GM21576 (cell line): ENCODE data around the gene ZNF408.

Experiments
- ATAC-seq: cut with Tn5 transposase; IDR thresholded peaks from one replicate; pipeline ENCODE4 v1.9.1; 2021; ENCODE audit warnings: mild to moderate bottlenecking, moderate library complexity; ENCODE audit not compliant: unreplicated experiment

ZNF408 gene

DNA sequence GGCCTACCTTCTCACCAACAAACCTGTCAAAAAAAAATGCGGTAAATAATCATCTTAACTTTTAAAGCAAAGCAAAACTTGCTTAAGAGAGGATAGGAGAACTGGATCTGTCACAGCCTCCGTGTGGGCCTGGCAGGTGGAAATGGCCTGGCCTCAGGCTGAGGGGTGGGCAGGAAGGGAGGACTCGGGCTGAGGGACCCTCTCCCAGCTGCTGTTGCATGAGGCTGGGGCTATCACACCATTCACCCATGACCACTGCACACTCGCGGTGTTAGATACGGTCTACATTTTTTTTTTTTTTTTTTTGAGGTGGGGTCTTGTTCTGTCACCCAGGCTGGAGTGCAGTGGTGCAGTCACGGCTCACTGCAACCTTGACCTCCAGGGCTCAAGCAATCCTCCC lies 24.9 kb upstream of the ZNF408 start:
- ATAC-seq: no peak

DNA sequence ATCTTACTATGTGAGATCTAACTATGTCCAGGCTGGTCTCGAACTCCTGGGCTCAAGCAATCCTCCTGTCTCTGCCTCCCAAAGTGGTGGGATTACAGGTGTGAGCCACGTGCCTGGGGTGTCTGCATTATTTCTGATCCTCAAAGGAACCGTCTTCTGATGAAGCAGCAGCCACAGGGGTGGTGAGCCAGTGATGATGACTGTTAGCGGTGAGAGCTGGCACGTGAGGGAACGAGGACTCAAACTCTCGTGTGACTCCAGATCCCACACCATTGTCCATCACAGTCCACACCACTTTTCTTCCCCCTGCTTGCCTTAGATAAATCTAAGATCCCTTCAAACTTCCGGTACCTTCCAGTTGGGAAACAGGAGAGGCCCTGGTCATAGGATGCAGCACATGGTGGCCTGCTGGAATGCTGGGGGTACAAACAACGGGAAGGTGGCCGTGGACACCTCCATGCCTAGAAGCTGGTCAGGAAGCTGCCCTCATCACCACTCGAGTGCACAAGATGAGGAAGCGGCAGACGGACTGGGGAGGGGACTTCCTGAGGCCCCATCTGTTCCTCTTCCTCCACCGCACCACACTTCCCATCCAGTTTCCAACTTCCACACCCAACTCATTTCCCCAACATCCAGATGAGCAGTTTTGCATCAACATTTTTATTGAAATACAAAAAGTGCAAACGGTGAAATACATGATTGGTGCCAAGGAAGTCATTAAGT lies 24.2 kb upstream of the ZNF408 start:
- ATAC-seq: no peak

DNA sequence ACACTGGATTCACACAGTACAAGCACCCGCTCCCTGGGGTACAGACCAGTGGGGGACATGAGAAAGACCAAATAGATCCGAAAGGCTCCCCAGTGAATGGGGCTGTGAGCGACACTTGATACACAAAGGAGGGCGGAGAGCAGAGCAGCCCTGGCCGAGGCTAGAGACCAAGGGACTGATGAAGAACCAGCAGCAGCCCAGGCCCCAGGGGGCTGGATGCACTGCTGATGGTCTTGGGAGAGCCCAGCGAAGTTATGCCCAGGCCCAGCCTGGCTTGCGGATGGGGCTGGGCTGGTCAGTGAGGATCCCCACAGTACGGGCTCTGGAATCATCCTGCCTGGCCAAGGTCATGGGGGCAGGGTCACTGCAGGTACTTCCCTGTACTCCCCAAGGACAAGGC lies 23.7 kb upstream of the ZNF408 start:
- ATAC-seq: no peak

DNA sequence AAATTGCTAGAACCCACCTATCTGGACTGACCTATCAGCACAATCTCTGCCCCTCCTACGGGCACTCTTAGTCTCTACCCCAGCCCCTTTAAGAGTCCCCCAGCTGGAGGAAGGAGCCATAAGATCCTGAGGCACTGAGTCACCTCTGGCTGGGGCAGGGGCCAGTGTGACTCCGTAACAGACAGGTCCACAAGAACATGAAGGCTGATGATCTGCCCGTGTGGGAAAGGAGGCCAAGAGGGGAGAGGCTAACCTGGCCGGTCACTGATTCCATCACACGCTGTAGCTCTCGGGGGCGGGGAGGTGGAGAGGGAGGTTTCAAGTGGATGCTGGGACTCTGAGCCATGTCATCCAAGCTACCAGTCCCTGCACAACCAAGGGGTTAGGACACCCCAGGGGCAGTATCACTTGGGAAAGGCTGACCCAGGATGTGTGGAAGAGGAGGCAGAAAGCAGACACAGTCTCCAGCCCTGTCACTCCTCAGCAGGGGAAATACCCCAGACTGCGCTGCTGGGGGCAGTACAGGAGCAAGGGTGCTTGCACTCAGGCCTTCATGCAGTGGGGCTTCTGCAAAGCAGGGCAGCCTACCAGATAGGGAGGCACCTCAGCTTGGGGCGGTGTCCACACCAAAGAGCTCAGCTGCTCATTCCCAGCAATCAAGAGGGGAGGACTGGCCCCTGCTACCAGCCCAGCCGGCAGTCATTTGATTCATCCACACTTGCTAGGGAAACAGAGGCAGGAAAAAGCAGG lies 22.7 kb upstream of the ZNF408 start:
- ATAC-seq: no peak

DNA sequence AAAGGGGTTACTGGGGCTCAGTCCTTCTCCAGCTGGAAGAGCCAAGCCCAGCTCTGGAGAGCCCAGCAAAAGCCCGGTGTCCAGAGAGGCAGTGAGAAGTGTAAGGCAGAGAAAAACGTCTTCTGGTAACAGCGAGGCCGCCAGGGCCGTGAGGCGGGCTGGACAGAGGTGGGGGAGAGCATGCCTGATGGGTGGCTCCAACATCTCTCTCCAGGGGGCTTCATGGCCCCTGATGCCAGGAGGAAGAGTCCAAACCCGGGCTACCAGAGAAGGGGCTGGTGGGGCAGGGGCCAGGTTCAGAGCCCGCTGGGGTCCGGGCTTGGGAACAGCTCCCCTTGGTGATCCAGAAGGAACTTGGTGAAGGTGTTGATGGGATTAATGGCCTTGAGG lies 22.1 kb upstream of the ZNF408 start:
- ATAC-seq: no peak

DNA sequence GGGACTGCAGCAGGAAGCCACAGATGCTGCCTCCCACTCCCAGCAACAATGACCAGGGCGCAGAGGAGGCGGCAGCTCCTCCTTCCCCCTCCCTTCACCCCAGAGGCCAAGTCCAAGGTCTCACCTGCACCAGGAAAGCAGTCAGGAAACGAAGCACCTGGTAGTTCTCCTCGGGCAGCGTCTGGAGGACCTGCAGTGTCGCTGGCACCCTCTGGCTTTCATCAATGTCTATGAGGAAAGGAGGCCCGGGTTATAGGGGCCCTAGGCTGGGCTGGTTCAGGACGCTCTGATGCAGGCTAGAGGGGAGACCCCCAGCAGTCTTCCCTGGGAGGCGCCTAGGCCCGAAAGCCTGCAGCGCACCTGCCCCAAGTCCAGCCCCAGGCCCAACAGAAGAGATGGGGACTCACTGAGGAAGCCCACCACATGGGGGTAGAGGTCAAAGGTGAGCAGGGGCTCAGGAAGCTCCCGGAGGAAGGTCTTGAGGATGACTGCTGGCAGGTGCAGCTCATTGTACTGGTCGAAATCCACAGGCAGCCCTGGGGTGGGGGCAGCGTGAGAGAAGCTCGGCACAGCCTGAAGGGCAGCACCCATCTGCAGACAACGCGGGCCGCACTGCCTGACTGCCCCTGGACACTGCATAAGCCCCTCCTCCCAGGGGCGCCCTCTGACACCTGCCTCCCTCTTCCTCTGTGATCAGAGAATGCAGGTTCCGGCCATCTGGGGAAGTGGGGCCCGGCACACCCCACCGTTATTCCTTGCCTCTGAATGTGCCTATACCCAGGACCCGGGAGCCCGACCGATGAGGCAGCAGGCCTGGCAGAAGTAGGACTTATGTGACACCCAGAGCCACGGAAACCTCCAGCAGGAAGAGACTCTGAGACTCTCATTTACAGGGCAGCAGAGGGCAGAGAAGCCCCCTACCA lies 21.3 kb upstream of the ZNF408 start:
- ATAC-seq: no peak

DNA sequence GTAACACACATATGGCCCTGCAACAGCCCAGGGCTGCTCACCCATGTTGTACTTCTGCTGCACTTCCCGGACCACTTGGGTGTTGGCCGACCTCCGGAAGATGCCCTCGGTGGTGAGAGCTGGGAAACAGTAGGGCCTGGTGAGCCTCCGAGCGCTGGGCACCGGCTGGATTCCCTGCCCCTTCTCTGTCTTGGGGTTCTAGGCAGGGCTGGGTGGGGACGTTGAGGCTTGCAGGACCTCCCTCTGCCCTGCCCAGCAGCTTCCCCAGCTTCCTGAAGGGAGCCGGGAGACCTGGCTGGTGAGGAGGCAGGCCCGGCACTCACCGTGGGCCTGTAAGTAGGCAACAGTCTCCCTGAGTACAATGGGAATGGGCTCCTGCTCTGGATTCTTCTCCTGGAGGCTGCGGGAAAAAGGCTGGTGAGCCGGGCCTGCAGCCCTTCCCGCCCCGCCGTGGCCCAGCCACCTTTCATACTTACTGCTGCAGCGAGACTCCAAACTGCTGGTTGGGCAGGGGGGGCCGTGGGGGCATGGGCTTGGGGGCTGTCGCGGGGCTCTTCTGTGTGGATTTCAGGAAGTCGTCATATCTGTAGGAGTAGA lies 20.6 kb upstream of the ZNF408 start:
- ATAC-seq: no peak

DNA sequence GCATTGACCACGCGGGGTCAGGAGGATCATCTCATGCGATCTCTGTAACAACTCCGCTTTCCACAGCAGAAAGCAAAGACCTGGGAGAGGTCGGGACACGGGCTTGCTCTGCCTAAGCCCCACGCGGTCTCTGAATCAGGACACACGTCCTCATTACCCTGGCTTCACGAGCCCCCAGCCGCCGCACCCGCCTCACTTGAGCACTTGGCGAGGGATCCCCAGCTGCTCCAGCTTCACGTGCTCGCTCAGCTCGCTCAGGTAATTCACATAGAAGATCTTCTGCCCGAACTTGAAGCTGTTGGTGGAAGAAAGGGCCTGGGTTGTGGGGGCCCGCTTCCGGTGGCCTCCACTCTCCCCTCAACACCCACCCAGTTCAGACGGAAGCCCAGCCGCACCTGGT lies 20.0 kb upstream of the ZNF408 start:
- no peak for ATAC-seq

DNA sequence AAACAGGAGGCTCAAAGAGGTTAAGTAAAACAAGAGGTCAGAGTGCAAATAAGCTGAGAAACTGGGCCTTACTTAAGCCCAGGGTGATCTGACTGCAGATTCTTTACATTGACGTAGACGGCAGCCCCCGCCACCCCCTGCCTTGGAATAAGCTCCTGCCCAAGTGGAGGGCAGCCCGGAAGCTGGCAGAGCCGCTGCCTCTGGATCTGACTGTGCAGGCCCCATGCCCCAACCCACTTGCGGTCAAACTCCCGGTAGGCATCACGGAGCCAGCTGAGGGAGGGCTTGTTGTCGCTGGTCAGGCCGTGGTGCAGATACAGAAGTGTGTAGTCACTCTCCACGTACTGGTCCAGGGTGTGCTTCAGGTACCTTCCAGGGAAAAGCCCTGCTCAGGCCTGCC lies 19.0 kb upstream of the ZNF408 start:
- ATAC-seq: no peak

DNA sequence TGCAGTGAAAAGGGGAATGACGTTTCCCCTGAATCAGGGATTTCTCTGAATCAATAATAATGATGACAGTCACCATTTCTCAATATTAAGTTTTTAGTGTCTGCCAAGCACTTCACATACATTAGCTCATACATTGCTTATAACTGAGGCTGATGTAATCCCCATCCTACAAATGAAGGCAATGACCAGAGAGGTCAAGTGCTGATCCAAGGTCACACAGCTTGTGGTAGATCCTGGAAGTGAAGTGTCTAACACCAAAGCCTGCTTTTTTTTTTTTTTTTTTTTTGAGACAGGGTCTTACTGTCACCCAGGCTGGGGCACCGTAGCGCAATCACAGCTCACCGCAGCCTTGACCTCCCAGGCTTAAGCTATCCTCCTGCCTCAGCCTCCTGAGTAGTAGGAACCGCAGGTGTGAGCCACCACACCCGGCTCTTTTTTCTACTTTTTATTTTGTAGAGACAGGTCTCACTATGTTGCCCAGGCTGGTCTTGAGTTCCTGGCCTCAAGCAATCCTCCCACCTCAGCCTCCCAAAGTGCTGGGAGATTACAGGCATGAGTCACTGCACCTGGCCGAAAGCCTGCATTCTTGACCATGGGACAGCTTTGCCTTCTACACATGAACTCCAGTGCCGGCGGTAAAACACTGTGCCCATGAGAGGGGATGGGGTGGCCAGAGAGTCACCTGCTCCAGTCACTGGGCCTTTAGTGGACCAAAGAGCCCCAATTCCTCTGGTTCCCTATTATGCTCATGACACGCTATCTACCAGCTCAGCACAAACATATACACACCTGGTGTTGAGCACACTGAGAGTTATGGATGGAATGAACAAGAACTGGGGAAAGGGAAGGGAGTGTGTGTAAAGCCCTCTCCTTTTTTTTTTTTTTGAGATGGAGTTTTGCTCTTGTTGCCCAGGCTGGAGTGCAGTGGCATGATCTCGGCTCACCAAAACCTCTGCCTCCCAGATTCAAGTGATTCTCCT lies 17.8 kb upstream of the ZNF408 start:
- ATAC-seq: no peak

DNA sequence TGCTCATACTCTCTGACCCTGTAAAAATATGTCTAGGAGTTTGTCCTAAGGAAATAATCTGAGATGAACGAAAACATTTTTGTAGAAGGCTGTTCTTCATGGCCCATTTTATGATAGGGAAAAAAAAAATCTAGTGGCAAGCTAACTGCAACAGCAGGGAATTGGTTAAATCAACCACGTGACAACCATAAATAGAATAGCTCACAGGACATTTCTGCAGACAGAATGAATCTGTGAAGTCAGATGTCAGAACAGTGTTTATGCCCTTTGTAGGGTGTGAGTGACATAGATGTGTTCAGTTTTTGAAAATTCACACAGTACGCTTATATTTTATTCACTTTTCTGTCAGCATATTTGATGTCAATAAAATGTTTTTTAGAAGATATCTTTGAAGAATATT lies 16.5 kb upstream of the ZNF408 start:
- no peak for ATAC-seq

DNA sequence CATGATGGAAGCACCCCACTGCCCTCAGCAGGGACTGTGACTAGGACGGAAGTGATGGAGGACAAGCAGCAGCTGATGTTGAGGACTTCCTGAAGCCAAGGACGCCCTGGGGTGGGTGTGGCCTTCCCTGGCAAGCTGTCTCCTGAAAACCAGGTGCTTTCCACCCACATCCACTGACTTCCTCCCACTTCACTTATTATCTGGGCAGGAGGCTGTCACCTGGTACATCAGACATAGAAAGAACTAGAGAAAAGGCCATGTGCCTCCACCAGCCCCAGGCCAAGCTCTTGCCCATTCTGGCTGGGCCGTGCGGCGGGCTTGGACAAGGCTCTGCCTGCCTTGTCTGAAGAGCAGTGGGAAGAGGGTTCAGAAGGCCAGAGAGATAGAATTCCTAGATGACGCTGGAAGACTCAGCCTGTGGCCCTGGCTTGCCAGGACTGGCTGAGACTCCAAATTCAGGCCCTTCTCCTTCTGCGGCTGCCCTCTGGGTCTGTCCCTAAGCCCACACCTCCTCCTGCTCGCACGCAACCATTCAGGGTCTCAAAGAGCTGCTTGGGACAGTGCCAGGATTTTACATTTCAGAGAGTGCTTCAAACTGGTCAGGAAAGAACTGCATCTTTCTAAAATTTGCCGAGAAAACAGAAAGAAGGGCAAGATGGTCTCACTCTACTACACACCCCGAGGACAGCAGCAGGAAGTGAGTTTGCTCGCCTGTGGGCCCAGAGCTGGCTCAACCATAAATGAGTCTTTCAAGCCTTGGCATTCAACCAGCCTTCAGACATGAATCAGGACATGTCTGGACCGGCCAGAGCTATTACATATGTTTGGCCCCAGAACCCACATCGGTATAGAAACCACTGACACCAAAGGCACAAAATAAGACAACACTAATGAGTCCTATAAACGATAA lies 13.7 kb upstream of the ZNF408 start:
- ATAC-seq: no peak

DNA sequence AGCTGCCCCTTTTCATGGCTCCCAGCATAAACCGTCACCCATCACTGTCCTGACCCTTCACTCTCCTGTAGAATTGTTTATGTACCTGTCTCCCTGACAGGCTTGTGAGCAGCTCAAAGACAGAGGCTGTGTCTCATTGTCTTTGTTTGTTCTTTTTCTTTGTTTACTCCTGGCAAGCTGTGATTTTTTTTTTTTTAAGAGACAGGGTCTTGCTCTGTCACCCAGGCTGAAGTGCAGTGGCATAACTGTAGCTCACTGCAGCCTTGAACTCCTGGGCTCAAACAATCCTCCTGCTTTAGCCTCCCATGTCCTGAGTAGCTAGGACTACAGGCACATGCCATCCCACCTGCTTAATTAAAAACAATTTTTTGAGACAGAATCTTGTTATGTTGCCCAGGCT lies 10.1 kb upstream of the ZNF408 start:
- no peak for ATAC-seq

DNA sequence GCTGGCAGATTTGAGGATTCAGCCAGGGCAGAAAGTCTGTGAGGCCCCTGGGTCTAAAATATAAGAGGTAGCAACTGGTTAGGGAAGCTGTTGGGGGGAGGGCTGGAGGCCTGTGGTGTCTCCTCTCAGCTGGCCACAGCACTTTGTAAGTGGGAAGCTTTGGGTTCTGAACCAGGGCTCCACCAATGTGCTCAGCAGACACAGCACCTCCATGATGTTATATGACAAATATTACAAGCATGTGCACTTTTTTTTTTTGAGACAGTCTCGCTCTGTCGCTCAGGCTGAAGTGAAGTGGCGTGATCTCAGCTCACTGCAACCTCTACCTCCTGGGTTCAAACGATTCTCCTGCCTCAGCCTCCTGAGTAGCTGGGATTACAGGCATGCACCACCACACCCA lies 8.4 kb upstream of the ZNF408 start:
- no peak for ATAC-seq

DNA sequence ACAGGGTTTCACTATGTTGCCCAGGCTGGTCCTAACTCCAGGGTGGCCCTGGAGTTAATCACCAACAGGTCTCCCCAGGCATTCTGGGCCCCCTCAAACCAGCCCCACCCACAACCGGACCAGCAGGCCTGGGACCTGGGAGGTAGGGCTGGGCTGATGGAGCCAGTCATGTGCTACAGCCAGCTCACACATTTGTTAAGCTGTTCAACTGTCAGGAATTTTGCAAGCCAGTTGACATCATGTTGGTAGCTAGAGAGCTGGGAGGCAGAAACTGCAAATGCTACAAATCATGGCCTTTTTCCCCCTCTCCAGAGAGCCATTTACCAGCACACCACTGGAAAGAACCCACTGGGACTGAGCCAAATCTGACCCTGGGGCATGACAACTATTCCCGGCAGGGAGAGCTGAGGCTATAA lies 7.2 kb upstream of the ZNF408 start:
- no peak for ATAC-seq

DNA sequence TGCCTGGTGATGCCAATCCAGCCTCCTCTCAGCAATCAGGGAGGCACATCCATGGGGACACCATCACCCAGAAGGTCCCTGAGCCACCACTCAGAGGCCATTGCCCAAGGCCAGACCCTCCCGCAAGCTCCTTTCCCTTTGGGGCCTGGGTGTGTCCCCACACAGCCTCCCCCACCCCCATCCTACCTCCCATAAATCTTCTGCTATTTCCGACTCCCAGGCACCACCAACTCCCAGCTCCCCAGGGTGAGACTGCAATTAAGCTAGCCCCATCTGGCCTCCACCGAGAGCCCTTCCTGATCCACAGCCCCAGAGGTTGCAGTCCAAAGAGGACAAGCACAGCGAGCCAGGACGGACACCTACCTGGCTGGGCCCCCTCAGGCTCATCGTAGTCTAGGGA lies 6.8 kb upstream of the ZNF408 start:
- no peak for ATAC-seq

DNA sequence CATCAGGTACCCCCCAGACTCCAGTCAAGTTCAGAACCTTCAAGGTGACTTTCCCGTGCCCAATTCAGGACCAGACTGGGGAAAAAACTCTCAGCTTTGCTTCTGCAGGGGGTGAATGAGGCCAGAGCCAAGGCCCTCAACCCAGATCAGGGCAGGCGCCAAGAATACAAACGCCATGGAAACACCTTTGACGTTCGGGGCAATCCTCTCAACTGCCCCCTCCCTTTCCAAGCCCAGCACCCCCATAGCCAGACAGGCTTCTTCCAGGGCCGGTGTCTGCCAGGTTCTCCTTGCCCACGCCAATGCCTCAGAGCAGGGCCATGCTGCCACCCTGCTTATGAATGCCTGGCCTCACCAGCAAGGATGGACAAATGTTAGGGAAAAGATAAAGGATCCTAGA lies 6.2 kb upstream of the ZNF408 start:
- no peak for ATAC-seq

DNA sequence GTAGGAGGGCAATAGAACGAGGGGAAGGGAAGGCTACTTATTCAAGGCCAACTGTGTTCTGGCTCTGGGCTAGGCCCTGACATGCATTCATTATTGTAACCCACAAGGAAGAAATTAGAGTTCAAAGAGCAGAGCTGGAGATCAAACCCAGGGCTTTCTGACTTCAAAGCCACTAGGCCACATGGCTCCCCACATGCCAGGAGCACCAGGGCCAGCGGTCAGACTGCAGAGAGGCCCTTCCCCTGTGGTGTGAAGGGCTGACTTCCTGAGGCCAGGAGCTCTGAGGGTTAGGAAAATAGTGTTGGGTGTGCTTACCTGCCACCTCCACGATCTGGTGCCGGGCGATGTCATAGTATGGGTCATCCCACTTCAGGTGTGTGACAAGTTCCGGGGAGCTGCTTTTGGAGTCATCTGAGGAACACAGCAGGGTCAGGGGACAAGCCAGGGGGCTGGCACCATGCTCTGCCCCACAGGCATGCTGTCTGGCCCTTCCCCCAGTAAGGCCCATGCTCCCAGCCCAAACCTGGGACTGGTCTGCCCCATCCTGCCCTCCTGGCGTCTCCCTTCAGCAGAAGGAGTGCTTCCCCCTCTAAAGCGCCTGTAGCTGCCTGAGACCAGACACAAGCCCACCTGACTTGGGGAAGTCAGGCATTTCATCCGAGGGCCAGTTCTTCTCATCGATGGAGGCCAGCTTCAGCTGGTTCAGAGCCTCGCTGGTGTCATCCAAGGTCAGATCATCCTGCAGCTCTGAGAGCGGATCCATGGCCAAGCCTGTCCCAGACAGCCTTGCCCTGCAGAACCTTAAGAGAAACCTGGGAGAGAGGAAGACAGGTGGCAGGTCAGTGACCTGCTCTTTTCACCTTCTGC lies 5.3 kb upstream of the ZNF408 start:
- no peak for ATAC-seq
